Activated CD8-positive, alpha-beta memory T cell treated with anti-CD3 and anti-CD28 coated beads, Interleukin-2, amount 50 U/mL, for 1 hour (primary cell): ENCODE data around the gene COL13A1.

ENCODE experiments used
- DNase-seq: peaks from one replicate; pipeline ENCODE4 v3.0.0-alpha.2; 2020; ENCODE audit errors: extremely low read depth

Gene COL13A1

DNA sequence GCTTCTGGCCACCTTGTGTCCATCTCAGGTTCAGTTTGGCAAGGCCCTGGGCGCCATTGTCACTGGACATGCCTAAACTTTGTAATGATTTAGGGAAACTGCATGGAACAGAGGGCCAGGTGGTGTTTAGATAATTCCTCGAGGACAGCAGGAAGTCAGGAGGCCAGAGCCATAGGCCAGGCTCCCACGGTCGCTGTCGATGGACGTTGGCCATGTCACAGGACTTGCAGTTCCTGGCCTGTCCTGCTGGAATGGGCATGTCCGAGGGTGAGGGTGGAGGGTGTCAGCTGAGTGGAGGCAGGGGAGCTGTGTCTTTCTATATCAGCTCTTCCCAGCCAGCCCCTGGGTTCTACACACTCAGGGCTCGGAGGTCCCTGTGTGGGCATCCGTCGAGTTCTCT is 143.1 kb downstream of the COL13A1 start:
- no peak for DNase-seq

DNA sequence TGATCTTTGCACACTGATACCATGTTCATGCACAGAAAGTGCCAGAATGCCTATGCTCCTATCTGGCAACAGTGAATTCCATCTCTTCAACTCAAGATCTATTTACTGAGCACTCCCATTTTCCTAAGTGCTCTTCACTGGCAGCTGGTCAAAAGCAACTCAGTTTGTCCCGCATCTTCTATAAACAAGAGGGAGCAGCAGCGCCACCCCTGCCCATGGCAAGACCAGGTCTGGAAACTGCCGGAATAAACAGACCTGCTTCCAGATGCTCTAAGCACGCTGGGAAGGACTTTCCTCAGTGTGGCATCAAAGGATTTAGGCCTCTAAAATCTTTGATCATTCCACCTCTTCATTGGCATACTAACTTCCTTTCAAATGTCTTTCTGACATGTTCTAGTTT is 146.6 kb downstream of the COL13A1 start:
- no peak for DNase-seq

DNA sequence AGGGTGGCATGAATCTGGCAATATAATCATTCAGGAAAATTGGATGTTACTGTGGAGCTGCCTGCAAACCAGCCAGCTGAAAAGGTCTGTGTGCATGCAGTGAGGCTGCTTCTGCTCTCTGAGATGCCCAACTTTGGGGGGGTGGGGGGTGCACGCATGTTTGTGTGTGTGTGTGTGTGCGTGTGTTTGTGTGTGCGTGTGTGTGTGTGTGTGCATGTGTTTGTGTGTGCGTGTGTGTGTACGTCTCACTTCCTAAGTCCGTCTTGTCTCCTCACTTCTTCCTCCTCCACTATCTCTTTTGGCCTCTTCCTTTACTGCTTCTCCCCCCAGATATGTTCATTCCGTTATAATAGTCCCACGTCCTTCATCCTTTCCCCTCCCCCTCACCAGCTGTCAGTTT is 148.1 kb downstream of the COL13A1 start:
- DNase-seq = no peak

DNA sequence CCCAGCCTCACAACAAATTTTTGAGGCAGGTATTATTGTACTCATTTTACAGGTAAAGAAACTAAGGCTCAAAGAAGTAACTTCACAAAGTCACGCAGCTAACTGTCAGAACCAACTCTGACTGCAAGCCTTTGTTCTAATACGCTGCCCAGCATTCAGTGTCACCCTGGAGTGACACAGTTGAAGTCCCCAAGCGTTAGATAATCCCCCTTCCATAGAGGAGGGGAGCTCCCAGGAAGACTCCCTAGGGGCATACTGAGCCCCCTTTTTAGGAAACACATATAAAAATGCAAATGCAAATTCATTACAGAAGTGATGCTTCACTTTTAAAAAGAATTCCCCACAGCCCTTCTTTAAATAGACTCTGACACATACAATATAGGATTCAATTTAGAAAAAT is 150.0 kb downstream of the COL13A1 start:
- no peak for DNase-seq

DNA sequence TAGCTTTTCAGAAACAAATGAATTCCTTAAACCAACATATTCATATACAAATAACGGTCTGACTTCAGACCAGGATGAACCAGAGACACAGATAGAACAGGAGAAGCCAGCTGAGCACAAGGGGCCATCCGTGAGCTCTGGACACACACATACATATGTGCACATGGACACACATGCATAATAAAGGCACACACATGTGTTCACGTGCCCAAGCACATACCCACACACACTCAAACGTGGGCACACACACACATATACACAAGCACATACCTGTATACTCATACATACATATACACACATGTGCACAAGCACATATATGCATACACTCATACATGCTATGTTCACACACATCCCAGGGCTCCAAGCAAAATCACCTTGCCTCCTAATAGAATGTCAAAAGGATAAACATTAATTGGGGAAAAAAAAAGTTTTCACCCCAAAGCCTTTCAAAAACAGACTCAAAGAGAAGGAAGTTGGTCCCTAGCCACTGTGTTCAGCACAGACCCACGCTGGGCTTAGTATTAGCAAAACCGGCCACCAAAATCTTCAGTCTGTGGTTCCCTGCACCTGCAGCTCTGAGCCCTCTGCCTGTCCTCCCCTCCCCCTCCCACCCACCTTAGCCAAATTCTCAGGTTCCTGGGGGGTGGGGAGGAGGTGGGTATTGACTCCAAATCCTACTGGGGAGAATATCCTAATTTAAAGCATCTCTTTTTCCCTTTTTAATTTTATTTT is 150.5 kb downstream of the COL13A1 start:
- no peak for DNase-seq

DNA sequence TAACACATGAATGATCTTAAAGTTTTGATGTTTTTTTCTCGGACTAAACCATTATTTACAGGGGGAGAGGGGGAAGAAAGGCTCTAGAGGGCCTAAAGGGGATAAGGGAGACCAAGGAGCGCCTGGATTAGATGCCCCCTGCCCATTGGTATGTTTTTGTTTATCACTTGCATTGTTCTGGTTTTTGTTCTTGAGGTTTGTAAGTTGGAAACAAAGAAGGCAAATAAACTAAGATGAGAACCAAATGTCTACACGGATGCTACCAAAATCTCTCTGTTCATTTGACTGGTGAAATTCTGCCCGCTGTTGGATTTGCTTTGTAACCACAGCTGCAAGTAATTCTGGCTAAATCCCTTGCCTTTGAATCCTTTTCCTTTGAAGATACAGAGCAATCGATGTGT is 151.1 kb downstream of the COL13A1 start:
- no peak for DNase-seq

DNA sequence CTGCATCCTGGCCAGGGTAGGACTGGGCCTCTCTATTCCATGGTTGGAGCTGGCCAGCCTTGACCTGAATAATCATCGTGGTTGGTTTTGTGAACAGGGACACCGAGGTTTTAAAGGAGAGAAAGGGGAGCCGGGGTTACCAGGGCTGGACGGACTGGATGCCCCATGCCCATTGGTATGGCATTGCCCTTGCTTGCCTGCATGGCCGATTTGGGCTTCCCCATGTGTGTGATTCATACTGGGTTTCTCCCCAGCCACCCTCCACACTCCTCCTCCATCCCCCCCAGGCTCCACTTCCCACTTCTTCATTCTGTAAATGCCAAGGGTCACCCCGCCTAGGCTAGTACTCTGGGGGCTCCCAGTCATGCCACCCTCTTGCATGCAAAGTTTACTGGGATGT is 152.1 kb downstream of the COL13A1 start:
- DNase-seq = no peak

DNA sequence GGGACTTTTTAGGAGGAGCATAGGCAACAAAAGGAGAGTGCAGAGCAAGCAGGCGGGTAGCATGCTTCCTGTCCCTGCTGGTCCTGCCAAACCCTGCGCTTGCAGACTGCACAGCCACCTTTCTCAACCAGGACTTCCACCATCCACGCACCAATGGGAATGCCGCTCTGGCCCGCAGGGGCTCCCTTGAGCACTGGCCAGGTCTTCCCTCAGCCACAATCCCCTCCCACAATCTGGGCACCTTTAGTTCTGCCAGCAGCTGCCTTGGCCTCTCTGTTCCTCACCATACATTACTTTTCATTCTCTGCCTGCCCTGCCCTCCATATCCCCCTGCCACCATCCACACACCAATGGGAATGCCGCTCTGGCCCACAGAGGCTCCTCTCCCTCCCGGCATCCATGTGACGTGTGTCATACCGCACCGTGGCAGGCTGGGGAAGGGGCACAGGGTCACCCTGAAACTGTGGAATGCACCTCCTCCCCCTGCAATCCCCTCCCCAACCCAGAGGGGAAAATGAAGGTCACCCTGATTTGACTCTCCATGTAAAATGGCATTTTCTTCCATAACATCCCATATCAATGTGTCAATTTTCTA is 153.6 kb downstream of the COL13A1 start:
- DNase-seq = no peak

DNA sequence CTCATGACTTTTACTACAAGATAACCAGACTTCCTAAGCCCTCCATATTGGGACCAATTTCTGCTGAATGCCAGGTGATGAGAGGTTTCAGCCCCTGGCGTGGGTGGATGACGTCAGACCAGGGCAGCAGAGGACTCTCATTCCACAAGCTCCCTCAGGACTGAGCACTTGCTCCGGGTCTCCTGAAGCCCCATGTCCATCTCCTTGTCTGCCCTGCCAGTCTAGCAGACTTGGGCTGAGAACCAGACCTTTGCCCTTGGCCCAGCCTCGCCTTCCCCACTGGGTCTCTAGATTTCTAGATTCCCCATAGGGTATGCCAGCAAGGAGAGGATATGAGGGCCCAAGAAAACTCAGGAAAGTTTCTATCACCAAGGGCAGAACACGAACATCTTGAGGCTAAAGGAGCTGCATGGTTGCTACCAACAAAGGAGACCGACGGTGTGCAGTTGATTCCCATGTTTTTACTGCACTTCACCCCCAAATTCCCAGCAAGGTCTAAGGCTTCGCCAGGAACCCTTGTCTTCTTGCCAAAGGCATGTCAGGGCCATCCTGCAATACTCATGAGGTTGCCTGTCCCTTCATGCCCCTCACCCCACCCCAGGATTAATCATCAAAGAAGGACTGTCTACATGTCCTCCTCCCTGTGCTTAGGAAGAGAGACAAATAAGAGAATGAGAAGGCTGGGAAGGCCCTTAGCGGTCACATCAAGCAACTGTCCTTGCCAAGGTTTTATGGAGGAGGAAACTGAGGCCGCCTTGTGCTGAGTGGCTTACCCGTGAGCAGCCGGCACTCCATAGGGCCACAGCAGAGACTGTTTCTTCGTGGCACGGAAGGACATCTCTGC is 154.4 kb downstream of the COL13A1 start:
- DNase-seq = no peak

DNA sequence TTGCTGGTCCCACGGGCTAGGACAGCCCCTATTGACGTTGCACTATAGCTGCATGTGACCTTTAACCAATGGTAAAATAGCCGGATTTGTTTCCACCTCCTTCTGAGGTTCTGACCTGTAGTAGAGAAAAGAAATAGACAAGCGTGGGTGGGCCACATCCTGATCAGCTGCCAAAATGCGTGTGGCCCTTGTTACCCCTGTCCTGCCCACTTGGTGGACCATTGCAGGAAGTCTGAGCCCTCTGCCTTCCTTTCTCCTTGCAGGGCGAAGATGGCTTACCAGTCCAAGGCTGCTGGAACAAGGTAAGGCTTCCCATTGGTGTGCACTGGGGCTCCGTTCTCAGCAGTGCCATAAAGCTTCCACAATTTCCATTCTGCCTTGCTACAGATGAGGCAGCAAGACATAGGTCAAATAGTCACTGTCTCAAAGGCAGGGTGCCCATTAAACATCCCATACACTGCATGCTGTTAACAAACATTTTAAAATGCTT is 155.1 kb downstream of the COL13A1 start:
- DNase-seq = no peak

DNA sequence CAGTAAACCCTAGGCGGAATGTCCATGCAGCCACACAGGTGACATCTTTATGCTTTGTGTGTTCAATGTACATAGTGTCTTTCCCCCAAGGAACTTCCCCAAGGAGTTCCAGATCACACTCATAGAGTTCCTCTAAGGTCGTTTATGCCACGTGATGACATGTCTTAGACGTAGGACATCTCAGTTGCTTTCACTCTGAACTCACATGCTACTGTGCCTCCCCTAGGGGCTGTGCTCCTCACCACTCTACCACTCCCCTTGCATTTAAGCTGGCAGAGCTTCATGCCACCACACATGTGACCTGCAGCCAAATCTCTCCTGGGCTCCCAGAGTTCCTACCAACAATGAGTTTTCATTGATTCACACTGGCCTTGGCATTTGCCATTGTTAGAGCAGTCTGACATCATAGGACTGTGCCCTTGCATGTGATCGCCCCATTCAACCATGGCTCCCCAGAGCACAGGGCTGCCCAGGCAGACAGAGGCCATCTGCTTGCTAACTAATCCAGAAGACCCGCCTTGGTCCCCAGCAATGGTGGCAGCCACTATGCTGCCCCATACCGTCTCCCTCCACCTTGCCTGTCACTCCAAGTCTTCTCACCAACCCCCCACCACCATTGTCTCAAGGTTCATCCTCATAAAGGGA is 155.7 kb downstream of the COL13A1 start:
- DNase-seq = no peak

DNA sequence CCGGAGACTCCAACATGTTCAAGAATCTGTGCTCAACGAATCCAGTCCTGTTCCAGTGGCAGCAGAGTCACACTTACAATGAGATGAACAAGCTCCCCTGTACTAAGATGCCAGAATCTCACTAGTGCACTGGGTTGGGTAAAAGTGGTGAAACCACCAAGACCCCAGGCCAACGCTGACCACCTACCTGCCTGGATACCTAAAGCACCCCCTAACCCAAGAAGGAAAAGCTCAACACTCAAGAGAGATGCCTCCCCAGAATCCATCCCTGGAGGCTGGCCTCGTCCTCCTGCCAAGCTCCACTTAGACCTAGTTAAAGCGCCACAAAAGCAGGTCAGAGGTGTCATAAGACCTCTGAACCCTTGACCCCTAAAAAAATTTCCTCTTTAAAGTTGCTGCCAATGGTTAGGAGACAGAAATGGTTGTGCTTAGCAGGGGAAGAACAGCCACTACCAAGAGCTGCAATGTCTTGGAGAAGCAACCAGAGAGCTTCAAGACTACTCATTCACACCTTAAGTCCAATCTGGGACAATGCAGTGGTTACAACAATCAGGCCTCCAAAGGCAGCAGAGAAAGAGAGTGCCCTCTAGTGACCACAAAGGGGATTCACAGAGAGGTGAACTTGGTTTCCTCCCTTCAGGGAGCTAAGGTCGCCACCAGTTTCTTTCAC is 156.3 kb downstream of the COL13A1 start:
- no peak for DNase-seq

DNA sequence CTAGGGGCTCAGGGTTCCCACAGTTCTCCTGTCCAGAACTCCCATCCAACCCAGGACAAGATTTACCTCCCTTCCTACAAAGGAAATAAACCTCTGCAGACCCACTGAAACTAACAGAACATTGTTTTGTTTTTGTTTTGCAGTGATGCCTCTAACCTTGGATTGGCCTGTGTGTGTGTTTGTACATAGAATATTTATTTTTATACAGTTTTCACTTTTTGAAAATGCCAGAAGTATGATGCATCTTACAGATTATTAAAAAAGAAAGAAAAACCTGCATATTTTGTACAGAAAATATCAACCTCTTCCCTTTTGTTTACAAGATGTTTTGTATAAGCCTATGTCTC is 156.8 kb downstream of the COL13A1 start:
- DNase-seq = no peak

DNA sequence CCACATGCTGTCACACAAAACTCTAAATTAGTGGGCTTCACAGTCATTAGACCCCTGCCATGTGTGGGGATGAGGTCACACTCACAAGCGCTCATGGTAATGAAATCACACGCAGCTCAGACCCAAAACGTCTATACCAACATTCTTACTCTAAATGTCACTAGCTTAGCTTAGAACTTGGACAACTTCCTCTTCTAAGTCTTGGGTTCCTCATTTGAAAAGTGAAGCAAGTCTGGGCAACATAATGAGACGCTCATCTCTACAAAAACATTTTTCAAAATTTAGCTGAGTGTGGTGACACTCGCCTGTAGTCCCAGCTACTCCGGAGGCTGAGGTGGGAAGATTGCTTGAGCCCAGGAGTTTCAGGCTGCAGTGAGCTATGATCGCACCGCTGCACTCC is 158.2 kb downstream of the COL13A1 start:
- no peak for DNase-seq

DNA sequence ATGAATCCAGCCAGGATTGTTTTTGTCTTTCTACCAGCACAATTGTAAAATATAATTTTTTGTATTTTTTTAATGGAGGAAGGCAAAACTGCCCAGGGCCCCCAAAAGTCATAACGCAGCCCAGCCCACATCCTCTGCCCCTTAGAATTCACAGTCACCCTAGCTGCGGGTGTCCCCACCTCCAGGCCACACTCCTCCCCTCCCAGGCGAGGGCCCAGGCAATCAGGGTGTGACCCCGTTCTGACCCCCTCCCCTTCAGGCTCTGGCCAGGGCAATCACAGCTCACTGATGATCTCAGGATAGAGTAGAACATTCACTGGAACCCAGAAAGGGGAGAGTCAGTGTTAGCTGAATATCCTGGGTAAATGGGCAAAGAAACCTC is 158.9 kb downstream of the COL13A1 start:
- no peak for DNase-seq

DNA sequence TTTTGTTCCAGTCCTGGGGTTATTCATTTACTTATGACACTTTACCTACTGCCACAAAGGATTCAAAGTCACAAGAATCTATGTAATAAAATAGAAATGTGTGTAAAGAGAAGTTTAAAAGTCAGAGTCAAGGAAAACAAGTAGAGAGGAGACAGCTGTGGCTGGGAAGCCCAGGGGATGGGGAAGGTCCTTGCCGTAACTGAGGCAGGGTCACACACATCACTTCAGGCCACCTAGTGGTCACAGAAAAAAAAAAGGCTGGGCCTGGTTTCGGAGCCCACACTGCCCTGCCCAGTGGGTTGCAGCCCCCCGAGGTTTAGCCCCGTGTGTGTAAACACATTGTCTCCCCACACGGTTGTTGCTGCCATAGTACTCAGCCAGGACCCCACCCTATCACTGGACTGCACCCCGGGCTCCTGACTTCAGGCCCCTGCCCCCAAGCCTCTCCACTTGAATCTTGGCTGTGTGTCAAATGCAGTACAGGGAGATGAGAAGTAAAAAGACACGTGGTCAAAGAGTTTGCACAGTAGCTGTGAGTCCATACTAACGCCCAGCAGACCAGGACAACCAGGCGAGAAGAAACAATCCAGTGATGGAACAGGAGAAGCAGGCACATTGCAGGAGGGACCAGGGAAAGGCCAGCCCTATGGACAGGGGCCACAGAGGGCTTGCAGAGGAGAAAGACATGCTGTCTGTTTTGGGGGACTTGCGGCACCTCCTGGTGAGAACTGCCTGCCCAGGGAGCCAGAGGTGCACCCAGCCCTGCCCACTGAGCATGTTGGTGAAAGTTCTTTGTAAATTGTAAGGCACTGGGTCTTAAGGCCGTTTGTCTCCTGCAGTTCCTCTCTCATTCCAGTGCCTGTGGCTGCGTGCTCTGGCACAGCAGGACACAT is 159.5 kb downstream of the COL13A1 start:
- no peak for DNase-seq

DNA sequence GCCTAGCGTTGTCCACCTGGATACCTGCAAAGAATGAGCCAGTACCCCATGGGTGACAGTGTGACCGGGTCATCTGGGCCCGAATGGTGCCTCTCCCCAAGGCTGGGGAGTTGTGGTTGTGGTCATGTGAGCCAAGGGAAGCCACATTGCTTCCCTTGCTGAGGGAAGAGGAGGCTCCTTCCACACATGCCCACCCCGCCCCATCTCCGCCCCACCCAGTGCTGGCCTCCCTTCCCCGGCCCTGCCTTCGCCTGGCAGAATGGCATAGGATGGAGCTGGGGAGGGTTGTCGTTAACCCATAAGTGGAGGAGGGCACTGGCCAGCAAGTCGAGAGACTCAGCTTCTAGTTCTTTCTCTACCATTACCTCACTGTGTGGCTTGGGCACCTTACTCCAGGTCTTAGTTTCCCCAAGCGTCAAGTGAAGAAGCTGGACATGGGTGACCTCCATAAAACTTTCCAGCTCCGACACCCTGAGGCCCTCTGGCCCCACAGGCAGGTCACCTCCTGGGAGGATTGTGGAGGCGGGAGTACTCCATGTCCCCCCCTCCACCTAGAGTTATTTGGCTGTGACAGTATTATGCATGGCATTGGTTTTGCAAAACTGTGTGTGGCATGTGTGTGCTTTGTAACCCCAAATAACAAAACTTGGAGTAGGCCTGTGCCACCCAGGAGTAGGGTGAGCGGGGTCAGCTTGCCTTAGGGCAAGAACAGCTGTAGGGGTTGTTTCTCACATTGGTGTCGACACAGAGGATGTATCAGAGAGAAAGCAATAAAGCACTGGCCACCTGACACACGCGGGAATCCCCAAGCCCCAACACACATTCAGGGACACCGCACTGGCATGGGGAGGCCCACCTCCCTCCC is 160.4 kb downstream of the COL13A1 start:
- DNase-seq = no peak

DNA sequence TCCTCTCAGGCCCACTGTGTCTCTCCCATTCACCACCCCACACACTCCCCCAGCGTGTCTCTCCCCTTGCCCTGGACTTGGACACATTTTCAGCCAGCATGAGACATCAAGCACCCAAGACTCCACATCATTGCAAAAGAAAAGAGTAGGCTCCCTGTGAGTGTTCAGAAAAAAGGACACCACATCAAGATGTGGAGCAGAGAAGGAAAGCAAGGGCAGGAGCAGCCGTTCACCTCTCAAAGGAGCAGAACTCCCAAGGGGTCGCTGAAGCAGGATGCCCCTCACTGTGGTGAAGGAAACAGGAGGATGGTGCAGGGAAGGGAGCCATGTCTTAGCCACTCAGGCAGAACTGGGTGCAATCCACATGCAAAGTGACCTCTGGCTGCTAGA is 161.0 kb downstream of the COL13A1 start:
- no peak for DNase-seq

DNA sequence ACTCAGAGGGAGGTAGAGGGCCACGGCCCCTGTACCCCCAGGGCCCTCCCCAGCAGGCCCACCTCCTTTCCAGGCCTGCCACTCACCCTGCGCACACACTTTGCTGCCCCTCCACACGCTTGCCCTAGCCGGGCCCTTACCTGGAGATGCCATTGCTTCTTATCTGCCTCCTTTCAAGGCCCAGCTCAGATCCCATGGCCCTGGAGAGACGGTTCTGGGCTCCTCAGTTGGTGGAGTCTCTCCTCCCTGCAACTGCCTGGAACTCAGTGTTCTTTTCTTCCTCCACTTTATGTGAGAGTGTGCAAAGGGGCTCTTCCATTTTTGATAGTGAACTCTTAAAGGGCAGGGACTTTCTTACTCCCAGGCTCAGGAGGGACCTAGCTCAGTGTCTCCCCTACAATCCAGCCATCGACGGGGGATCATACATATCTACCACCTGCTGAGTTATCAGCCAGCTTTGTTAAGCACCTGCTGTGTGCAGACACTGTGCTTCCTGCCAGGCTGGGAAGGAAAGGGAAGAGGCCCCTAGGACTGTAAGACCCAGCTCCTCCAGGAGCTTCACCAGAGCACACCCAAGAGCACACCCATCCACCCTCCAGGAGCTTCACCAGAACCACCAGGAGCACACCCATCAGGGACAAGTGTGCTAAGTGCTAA is 161.6 kb downstream of the COL13A1 start:
- DNase-seq = no peak
